Measurements from ENCODE around the gene WNT7A. TPM values are rescaled to one million over a fixed set of nuclear protein-coding genes. Genes with fewer than 3 reads are reported as not detected.

The WNT7A gene
- total RNA-seq, 1 experiment from 2014 or later = 0.34 TPM

DNA sequence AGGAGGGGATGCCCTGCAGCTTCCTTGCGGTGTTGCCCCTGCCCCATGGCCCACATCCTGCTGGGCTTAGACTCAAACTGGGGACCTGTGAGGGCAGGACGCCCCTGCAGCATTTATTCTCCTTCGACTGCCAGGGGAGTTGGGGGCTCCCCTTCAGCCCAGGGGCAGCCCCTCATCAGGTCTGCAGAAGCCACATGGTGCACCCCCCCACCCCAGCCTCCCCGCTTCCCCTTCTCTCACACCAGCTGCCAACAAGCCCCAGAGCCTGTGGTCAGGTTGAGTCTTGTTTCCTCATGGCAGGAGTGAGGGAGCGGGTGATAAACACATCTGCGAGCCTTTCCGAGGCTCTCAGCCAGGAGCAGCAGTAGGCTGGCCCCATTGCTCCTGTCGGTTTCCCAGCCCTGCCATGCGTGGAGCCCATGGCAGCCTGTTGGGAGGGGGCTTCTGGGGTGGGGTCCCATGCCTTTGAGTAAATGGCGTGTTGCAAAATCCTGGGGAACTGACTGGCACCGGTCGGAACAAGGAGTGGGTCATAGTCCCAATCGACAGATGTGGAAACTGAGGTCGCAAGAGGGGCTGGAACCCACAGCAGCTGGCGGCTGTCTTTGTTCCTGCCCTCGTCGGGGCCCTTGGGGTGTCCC is 27.8 kb downstream of the WNT7A start:
- H3K27ac ChIP-seq (ENCODE audit: low read depth, low read length) = peak overlapping the region; percentile 64
- no peaks in the 10 kb centered on the region for H3K79me2 ChIP-seq (ENCODE audit: insufficient read depth, low read length)
- no peak overlapping the region for H3K4me3 ChIP-seq (replicated peaks in 1 of 2; ENCODE audit: low read depth in 1 of 2, low read length in 2 of 2)
- TF ChIP-seq, protein P1, sequence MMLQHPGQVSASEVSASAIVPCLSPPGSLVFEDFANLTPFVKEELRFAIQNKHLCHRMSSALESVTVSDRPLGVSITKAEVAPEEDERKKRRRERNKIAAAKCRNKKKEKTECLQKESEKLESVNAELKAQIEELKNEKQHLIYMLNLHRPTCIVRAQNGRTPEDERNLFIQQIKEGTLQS (IDR thresholded peaks at IDR 0.05) = no peak
- TF ChIP-seq, protein P2, sequence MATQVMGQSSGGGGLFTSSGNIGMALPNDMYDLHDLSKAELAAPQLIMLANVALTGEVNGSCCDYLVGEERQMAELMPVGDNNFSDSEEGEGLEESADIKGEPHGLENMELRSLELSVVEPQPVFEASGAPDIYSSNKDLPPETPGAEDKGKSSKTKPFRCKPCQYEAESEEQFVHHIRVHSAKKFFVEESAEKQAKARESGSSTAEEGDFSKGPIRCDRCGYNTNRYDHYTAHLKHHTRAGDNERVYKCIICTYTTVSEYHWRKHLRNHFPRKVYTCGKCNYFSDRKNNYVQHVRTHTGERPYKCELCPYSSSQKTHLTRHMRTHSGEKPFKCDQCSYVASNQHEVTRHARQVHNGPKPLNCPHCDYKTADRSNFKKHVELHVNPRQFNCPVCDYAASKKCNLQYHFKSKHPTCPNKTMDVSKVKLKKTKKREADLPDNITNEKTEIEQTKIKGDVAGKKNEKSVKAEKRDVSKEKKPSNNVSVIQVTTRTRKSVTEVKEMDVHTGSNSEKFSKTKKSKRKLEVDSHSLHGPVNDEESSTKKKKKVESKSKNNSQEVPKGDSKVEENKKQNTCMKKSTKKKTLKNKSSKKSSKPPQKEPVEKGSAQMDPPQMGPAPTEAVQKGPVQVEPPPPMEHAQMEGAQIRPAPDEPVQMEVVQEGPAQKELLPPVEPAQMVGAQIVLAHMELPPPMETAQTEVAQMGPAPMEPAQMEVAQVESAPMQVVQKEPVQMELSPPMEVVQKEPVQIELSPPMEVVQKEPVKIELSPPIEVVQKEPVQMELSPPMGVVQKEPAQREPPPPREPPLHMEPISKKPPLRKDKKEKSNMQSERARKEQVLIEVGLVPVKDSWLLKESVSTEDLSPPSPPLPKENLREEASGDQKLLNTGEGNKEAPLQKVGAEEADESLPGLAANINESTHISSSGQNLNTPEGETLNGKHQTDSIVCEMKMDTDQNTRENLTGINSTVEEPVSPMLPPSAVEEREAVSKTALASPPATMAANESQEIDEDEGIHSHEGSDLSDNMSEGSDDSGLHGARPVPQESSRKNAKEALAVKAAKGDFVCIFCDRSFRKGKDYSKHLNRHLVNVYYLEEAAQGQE (IDR thresholded peaks at IDR 0.05; ENCODE audit: low read depth) = no peak
- TF ChIP-seq ZFX (IDR thresholded peaks at IDR 0.05) = no peak
- no peak for TF ChIP-seq EZH2phosphoT487 (IDR thresholded peaks at IDR 0.05; ENCODE audit: borderline replicate concordance)
- TF ChIP-seq ELF1 (IDR thresholded peaks at IDR 0.05; ENCODE audit: borderline replicate concordance, low read depth) = no peak
- TF ChIP-seq, protein P3, sequence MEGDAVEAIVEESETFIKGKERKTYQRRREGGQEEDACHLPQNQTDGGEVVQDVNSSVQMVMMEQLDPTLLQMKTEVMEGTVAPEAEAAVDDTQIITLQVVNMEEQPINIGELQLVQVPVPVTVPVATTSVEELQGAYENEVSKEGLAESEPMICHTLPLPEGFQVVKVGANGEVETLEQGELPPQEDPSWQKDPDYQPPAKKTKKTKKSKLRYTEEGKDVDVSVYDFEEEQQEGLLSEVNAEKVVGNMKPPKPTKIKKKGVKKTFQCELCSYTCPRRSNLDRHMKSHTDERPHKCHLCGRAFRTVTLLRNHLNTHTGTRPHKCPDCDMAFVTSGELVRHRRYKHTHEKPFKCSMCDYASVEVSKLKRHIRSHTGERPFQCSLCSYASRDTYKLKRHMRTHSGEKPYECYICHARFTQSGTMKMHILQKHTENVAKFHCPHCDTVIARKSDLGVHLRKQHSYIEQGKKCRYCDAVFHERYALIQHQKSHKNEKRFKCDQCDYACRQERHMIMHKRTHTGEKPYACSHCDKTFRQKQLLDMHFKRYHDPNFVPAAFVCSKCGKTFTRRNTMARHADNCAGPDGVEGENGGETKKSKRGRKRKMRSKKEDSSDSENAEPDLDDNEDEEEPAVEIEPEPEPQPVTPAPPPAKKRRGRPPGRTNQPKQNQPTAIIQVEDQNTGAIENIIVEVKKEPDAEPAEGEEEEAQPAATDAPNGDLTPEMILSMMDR (IDR thresholded peaks at IDR 0.05 in 2 of 3, conservative IDR thresholded peaks at IDR 0.05 in 1 of 3; ENCODE audit: borderline replicate concordance in 1 of 3, insufficient read depth in 1 of 3, low read depth in 2 of 3, low read length in 2 of 3) = no peak
- no peak for TF ChIP-seq EGR1 (IDR thresholded peaks at IDR 0.05; ENCODE audit: low read depth)
- TF ChIP-seq SRF (IDR thresholded peaks at IDR 0.05; ENCODE audit: low read depth) = no peak
- TF ChIP-seq, protein P4, sequence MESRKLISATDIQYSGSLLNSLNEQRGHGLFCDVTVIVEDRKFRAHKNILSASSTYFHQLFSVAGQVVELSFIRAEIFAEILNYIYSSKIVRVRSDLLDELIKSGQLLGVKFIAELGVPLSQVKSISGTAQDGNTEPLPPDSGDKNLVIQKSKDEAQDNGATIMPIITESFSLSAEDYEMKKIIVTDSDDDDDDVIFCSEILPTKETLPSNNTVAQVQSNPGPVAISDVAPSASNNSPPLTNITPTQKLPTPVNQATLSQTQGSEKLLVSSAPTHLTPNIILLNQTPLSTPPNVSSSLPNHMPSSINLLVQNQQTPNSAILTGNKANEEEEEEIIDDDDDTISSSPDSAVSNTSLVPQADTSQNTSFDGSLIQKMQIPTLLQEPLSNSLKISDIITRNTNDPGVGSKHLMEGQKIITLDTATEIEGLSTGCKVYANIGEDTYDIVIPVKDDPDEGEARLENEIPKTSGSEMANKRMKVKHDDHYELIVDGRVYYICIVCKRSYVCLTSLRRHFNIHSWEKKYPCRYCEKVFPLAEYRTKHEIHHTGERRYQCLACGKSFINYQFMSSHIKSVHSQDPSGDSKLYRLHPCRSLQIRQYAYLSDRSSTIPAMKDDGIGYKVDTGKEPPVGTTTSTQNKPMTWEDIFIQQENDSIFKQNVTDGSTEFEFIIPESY (IDR thresholded peaks at IDR 0.05; ENCODE audit: extremely low read depth, insufficient replicate concordance, low read length) = no peak
- no peak for TF ChIP-seq SP1 (IDR thresholded peaks at IDR 0.05; ENCODE audit: low read depth)
- no peak for TF ChIP-seq CEBPB (IDR thresholded peaks at IDR 0.05; ENCODE audit: low read depth)
- no peak for TF ChIP-seq POLR2A (IDR thresholded peaks at IDR 0.05; ENCODE audit: borderline replicate concordance, extremely low read depth, insufficient read depth, insufficient read length)
- TF ChIP-seq RAD21 (IDR thresholded peaks at IDR 0.05; ENCODE audit: low read depth) = no peak
- TF ChIP-seq CBX3 (IDR thresholded peaks at IDR 0.05; ENCODE audit: low read depth) = no peak
- TF ChIP-seq, protein P5, sequence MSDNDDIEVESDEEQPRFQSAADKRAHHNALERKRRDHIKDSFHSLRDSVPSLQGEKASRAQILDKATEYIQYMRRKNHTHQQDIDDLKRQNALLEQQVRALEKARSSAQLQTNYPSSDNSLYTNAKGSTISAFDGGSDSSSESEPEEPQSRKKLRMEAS (IDR thresholded peaks at IDR 0.05) = no peak
- no peaks in the 10 kb centered on the region for H4K20me1 ChIP-seq (ENCODE audit: insufficient read depth)
- no peaks in the 10 kb centered on the region for H3K9me3 ChIP-seq (ENCODE audit: control insufficient read depth in 1 of 2, insufficient read depth in 1 of 2, low read depth in 1 of 2, low read length in 2 of 2)
- intact Hi-C loops (cut with micrococcal nuclease) = no loop called here
- H3K9ac ChIP-seq (ENCODE audit: low read length) = peak overlapping the region; percentile 48
- no peaks in the 10 kb centered on the region for H3K27me3 ChIP-seq (ENCODE audit: insufficient read depth, low read length)
- peak overlapping the region; percentile 59 for H3K4me2 ChIP-seq (ENCODE audit: low read length)
- DNase-seq (ENCODE audit: low read depth, low spot score) (no peak), ATAC-seq (no peak)
- no peaks in the 10 kb centered on the region for H3K9me2 ChIP-seq (ENCODE audit: insufficient read depth)
- peaks cover 39 to 67% of the 10 kb centered on the region in 2 experiments for H3K4me1 ChIP-seq (ENCODE audit: control insufficient read depth in 1 of 2, insufficient read depth in 2 of 2, low read length in 2 of 2)
- BruUV-seq (replicated peaks) = no TSS peak
- CTCF ChIA-PET = no interaction called here
- no peak overlapping the region for H2AFZ ChIP-seq (ENCODE audit: low read depth, low read length, poor library complexity, severe bottlenecking)
- no peaks in the 10 kb centered on the region for H3K36me3 ChIP-seq (ENCODE audit: control insufficient read depth in 1 of 2, insufficient read depth in 2 of 2, low read length in 2 of 2)
- RAD21 ChIA-PET (ENCODE audit: low non-redundant PET in 1 of 2, low total read pairs in 2 of 2, uncharacterized antibody in 2 of 2, unreplicated experiment in 2 of 2) = no interaction called here
- POLR2A ChIA-PET = no interaction called here
